ENCODE data around the gene PUS7.

Gene PUS7

GRCh38 chr7:105532709-105533460 lies 10.8 kb upstream of the PUS7 start:
- H3K4me2 ChIP-seq (ENCODE audit: low read depth, low read length): peak overlapping the region; percentile 96
- peaks cover 10% of the 10 kb centered on the region for H3K4me1 ChIP-seq (ENCODE audit: low read length)
- no peaks in the 10 kb centered on the region for H3K36me3 ChIP-seq (replicated peaks; ENCODE audit: insufficient read depth, low read length)
- H3K4me3 ChIP-seq (ENCODE audit: low read length): peak overlapping the region; percentile 98
- H3K9me2 ChIP-seq (replicated peaks; ENCODE audit: insufficient read depth, low read length): no peaks in the 10 kb centered on the region
- no peak for DNase-seq
- TF ChIP-seq EZH2phosphoT487 (IDR thresholded peaks at IDR 0.05; ENCODE audit: low read length) (no peak), EZH2 (optimal IDR thresholded peaks at IDR 0.05; ENCODE audit: low read depth, low read length) (no peak), CTCF (IDR thresholded peaks at IDR 0.05; ENCODE audit: low read length) (no peak)
- no peaks in the 10 kb centered on the region for H3K9me3 ChIP-seq (replicated peaks; ENCODE audit: insufficient read depth, low read length)
- H3K79me2 ChIP-seq (ENCODE audit: low read length): peaks cover 37% of the 10 kb centered on the region
- no peaks in the 10 kb centered on the region for H3K27me3 ChIP-seq (replicated peaks; ENCODE audit: insufficient read depth, low read length)
- H3F3A ChIP-seq (ENCODE audit: insufficient read depth, low read length): peaks cover 12% of the 10 kb centered on the region
- no peaks in the 10 kb centered on the region for H4K20me1 ChIP-seq (ENCODE audit: insufficient read depth, low read length)
- peak overlapping the region; percentile 82 for H2AFZ ChIP-seq (ENCODE audit: low read length)
- peak overlapping the region; percentile 78; the same call in 1 of the 2 replicates for H3K27ac ChIP-seq (ENCODE audit: low read length)
- peak overlapping the region; percentile 93 for H3K9ac ChIP-seq (ENCODE audit: low read length)

GRCh38 chr7:105531792-105532671 lies 10.0 kb upstream of the PUS7 start, which contains the start of gene RINT1:
RINT1 (plus strand) TSS chr7:105532201; CDS start chr7:105532316, 115 bp downstream.
- Histone ChIP-seq H3K9ac (ENCODE audit: low read length) (peak within 1 kb of the TSS; percentile 93), H3K4me2 (ENCODE audit: low read depth, low read length) (peak within 1 kb of the TSS; percentile 96), H3K27me3 (replicated peaks; ENCODE audit: insufficient read depth, low read length) (no peaks in the 10 kb centered on the region), H3K9me3 (replicated peaks; ENCODE audit: insufficient read depth, low read length) (no peaks in the 10 kb centered on the region), H3K9me2 (replicated peaks; ENCODE audit: insufficient read depth, low read length) (no peaks in the 10 kb centered on the region), H3K36me3 (replicated peaks; ENCODE audit: insufficient read depth, low read length) (no peaks in the 10 kb centered on the region), H4K20me1 (ENCODE audit: insufficient read depth, low read length) (no peaks in the 10 kb centered on the region), H3K79me2 (ENCODE audit: low read length) (peaks cover 37% of the 10 kb centered on the region), H2AFZ (ENCODE audit: low read length) (peak within 1 kb of the TSS; percentile 82), H3F3A (ENCODE audit: insufficient read depth, low read length) (peaks cover 12% of the 10 kb centered on the region), H3K27ac (ENCODE audit: low read length) (peak within 1 kb of the TSS; percentile 78), H3K4me3 (ENCODE audit: low read length) (peak within 1 kb of the TSS; percentile 98), H3K4me1 (ENCODE audit: low read length) (peaks cover 10% of the 10 kb centered on the region)
- peak; percentile 94 for DNase-seq
- TF ChIP-seq EZH2phosphoT487 (IDR thresholded peaks at IDR 0.05; ENCODE audit: low read length) (no peak), CTCF (IDR thresholded peaks at IDR 0.05; ENCODE audit: low read length) (peak; percentile 92), EZH2 (optimal IDR thresholded peaks at IDR 0.05; ENCODE audit: low read depth, low read length) (no peak)

GRCh38 chr7:105530546-105530945 lies 8.5 kb upstream of the PUS7 start:
- DNase-seq: no peak
- no peaks in the 10 kb centered on the region for H3K9me2 ChIP-seq (replicated peaks; ENCODE audit: insufficient read depth, low read length)
- TF ChIP-seq EZH2phosphoT487 (IDR thresholded peaks at IDR 0.05; ENCODE audit: low read length): no peak
- no peak for TF ChIP-seq EZH2 (optimal IDR thresholded peaks at IDR 0.05; ENCODE audit: low read depth, low read length)
- TF ChIP-seq CTCF (IDR thresholded peaks at IDR 0.05; ENCODE audit: low read length): no peak
- no peak overlapping the region for H3K9ac ChIP-seq (ENCODE audit: low read length)
- H3K27ac ChIP-seq (ENCODE audit: low read length): no peak overlapping the region; the same call in 1 of the 2 replicates
- H4K20me1 ChIP-seq (ENCODE audit: insufficient read depth, low read length): no peaks in the 10 kb centered on the region
- no peaks in the 10 kb centered on the region for H3K9me3 ChIP-seq (replicated peaks; ENCODE audit: insufficient read depth, low read length)
- H2AFZ ChIP-seq (ENCODE audit: low read length): no peak overlapping the region; the same call in 1 of the 2 replicates
- peak overlapping the region; percentile 96; the same call in 1 of the 2 replicates for H3K4me2 ChIP-seq (ENCODE audit: low read depth, low read length)
- no peaks in the 10 kb centered on the region for H3K36me3 ChIP-seq (replicated peaks; ENCODE audit: insufficient read depth, low read length)
- H3K4me1 ChIP-seq (ENCODE audit: low read length): peaks cover 10% of the 10 kb centered on the region
- H3K27me3 ChIP-seq (replicated peaks; ENCODE audit: insufficient read depth, low read length): no peaks in the 10 kb centered on the region
- peaks cover 12% of the 10 kb centered on the region for H3F3A ChIP-seq (ENCODE audit: insufficient read depth, low read length)
- peak overlapping the region; percentile 98; the same call in 1 of the 2 replicates for H3K4me3 ChIP-seq (ENCODE audit: low read length)
- H3K79me2 ChIP-seq (ENCODE audit: low read length): peaks cover 32% of the 10 kb centered on the region

Data from MM.1S (cell line).